Kidney epithelial cell (primary cell): Measurements from ENCODE around the gene LMAN2. TPM values are rescaled to one million over a fixed set of nuclear protein-coding genes. Genes with fewer than 3 reads are reported as not detected.

ENCODE experiments used
- DNase-seq: peaks from one replicate; pipeline ENCODE4 v3.0.0-alpha.2; 2010; ENCODE audit warnings: low read depth
- H3K27me3 ChIP-seq: 2 replicates; pipeline ENCODE4 v1.6.0; 2011; ENCODE audit warnings: low read length; ENCODE audit not compliant: control insufficient read depth, insufficient read depth
- H3K36me3 ChIP-seq: 2 replicates; pipeline ENCODE4 v1.5.1; 2011; ENCODE audit warnings: low read length; ENCODE audit not compliant: control insufficient read depth, insufficient read depth
- H3K4me3 ChIP-seq: 2 replicates; pipeline ENCODE4 v1.5.1; 2011; ENCODE audit warnings: low read depth, mild to moderate bottlenecking, control low read depth, low read length
- total RNA-seq: library from RNA; depleted of rRNA; stranded (reverse); fragments of >200 nt; gene quantifications from 2 replicates; pipeline ENCODE4 v1.2.3, GENCODE V29; 2015
- TF ChIP-seq, protein P1 (sequence below): IDR thresholded peaks from 2 replicates; pipeline ENCODE4 v1.5.1; 2011; ENCODE audit warnings: mild to moderate bottlenecking, moderate library complexity, low read length, control low read depth, inconsistent platforms; ENCODE audit not compliant: insufficient read depth, poor library complexity, severe bottlenecking

Gene LMAN2
- total RNA-seq, 1 donor from 2014 or later, result 308 TPM

- no peak overlapping the region for H3K4me3 ChIP-seq
- no peaks in the 10 kb centered on the region for H3K36me3 ChIP-seq
- TF ChIP-seq, protein P1, sequence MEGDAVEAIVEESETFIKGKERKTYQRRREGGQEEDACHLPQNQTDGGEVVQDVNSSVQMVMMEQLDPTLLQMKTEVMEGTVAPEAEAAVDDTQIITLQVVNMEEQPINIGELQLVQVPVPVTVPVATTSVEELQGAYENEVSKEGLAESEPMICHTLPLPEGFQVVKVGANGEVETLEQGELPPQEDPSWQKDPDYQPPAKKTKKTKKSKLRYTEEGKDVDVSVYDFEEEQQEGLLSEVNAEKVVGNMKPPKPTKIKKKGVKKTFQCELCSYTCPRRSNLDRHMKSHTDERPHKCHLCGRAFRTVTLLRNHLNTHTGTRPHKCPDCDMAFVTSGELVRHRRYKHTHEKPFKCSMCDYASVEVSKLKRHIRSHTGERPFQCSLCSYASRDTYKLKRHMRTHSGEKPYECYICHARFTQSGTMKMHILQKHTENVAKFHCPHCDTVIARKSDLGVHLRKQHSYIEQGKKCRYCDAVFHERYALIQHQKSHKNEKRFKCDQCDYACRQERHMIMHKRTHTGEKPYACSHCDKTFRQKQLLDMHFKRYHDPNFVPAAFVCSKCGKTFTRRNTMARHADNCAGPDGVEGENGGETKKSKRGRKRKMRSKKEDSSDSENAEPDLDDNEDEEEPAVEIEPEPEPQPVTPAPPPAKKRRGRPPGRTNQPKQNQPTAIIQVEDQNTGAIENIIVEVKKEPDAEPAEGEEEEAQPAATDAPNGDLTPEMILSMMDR, result no peak
- no peak for DNase-seq
- H3K27me3 ChIP-seq, result peaks cover 2% of the 10 kb centered on the region
These were observed 3.2 kb upstream of the LMAN2 start for GRCh38 chr5:177354711-177355110.

DNA sequence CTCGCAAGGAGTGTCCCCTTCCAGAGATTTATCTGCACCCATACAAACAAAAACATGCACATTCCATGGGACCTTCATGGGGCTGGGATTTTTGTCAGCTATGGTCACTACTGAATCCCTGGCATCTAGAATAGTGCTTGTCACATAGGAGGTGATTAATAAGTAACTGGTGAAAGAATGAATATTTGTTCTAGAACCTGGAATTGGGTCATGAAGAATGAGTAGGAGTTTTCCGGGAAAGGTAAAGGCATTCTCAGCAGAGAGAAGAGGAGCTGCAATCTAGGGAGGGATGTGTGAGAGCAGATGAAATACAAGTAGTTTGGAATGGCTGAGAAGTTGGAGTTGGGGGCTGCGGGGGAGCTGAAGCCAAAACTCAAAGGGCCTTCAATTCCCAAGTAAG lies 2.8 kb upstream of the LMAN2 start:
- TF ChIP-seq, protein P1, result no peak
- no peak overlapping the region for H3K4me3 ChIP-seq
- no peak for DNase-seq
- H3K27me3 ChIP-seq, result peaks cover 2% of the 10 kb centered on the region
- no peaks in the 10 kb centered on the region for H3K36me3 ChIP-seq

DNA sequence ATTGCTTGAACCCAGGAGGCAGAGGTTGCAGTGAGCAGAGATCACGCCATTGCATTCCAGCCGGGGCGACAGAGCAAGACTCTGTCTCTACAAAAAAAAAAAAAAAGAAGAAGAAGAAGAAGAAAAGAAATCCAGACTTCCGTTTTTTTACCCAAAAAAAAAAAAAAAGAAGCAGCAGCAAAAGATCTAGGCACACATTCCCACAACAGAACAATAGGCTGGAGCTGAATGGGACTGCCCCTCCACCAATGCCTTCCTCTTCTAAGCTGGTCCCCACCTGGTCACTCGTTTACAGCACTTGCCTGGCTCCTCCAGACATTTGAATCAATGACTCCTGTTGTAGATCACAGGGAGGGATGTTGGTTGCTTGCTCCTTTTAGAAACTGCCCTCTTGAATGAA lies 1.6 kb upstream of the LMAN2 start:
- no peak overlapping the region for H3K4me3 ChIP-seq
- peaks cover 2% of the 10 kb centered on the region for H3K27me3 ChIP-seq
- no peaks in the 10 kb centered on the region for H3K36me3 ChIP-seq
- TF ChIP-seq, protein P1, result no peak
- no peak for DNase-seq

DNA sequence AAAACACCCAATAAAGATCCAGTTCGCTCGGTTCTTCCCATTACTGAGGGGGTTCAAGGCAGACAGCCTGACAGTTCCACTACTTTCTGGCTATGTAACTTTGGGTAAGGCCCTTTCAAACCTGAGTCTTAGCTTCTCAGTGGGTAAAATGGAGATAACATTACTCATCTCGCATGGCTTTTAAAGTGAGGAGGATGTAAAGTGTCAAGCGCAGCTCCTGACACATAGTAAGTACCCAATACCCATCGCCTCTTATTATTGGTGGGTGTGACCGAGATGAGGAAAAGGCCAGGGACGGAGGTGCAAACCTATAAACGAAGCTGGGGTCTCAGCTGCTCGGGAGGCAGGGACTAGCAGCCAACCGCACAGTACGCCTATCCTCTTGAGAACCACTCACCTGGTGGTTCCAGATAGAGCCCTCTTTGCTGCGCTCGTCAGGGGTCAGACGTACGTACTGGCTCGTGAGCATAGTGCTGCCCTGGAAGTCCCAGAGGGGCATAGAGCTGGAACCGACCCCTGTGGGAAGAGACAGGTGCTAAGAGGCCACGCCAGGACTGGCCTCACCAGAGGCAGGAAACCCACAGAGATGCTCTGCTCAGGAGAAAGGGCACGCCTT lies 584 bp downstream of the LMAN2 start:
- DNase-seq, result no peak
- Histone ChIP-seq H3K27me3 (no peaks in the 10 kb centered on the region), H3K36me3 (no peaks in the 10 kb centered on the region), H3K4me3 (peak overlapping the region; percentile 85)
- TF ChIP-seq, protein P1, result no peak

GRCh38 chr5:177349762-177350161 lies 1.7 kb downstream of the LMAN2 start:
- TF ChIP-seq, protein P1, result no peak

DNA sequence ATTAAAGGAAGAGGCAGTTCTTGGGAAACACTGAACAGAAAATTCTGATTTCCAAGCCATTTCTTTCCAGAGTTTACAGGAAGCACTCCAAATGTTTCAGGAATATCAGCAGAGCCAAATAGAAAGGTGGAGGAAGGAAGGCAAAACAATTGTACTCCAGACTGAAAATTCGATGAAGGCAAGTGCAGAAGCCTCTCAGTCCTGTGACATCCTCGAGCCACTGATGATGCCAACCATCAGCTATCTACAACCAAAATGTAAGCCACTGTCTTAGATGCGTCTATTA lies 2.2 kb downstream of the LMAN2 start:
- no peaks in the 10 kb centered on the region for H3K27me3 ChIP-seq
- TF ChIP-seq, protein P1, result no peak
- no peak overlapping the region for H3K4me3 ChIP-seq
- H3K36me3 ChIP-seq, result no peaks in the 10 kb centered on the region
- DNase-seq, result no peak

More at GRCh38 chr5:177349762-177350161, 1.7 kb downstream of the LMAN2 start:
- Histone ChIP-seq H3K4me3 (no peak overlapping the region), H3K27me3 (no peaks in the 10 kb centered on the region), H3K36me3 (no peaks in the 10 kb centered on the region)
- DNase-seq, result no peak
